ENCODE results near the gene WBP2. TPM values are rescaled to one million over a fixed set of nuclear protein-coding genes. Genes with fewer than 3 reads are reported as not detected.

Gene WBP2
- total RNA-seq (2012; rRNA removed), result 15.1 and 18.5 TPM in 2 replicates

GRCh38 chr17:75855310-75856061 is at the start of gene WBP2:
Gene WBP2, minus strand, starts transcription at chr17:75855335. Its CDS starts 38 bp downstream, at chr17:75855297.
- Histone ChIP-seq H3K9ac (ENCODE audit: low read depth, low read length) (peak within 1 kb of the TSS; percentile 91), H3K4me3 (ENCODE audit: low read length) (peak within 1 kb of the TSS; percentile 88), H3K27me3 (ENCODE audit: control insufficient read depth, insufficient read depth, low read length) (no peaks in the 10 kb centered on the region), H3K9me3 (replicated peaks; ENCODE audit: low read length) (no peaks in the 10 kb centered on the region), H3K4me1 (ENCODE audit: control insufficient read depth, insufficient read depth, low read length) (peaks cover 41% of the 10 kb centered on the region), H3K4me2 (ENCODE audit: low read length) (peak within 1 kb of the TSS; percentile 97), H3K36me3 (ENCODE audit: insufficient read depth, low read length) (no peaks in the 10 kb centered on the region)

- H3K9me3 ChIP-seq (replicated peaks; ENCODE audit: low read length), result no peaks in the 10 kb centered on the region
- no peak overlapping the region for H3K4me2 ChIP-seq (ENCODE audit: low read length)
- no peak overlapping the region for H3K4me3 ChIP-seq (ENCODE audit: low read length)
- H3K4me1 ChIP-seq (ENCODE audit: control insufficient read depth, insufficient read depth, low read length), result peaks cover 12% of the 10 kb centered on the region
- H3K27me3 ChIP-seq (ENCODE audit: control insufficient read depth, insufficient read depth, low read length), result no peaks in the 10 kb centered on the region
- peaks cover 45% of the 10 kb centered on the region for H3K36me3 ChIP-seq (ENCODE audit: insufficient read depth, low read length)
- H3K9ac ChIP-seq (ENCODE audit: low read depth, low read length), result no peak overlapping the region
These were observed 47.3 kb upstream of the WBP2 start for GRCh38 chr17:75902406-75902805.

- Histone ChIP-seq H3K9ac (ENCODE audit: low read depth, low read length) (no peak overlapping the region), H3K36me3 (ENCODE audit: insufficient read depth, low read length) (peaks cover 47% of the 10 kb centered on the region), H3K9me3 (replicated peaks; ENCODE audit: low read length) (no peaks in the 10 kb centered on the region), H3K4me2 (ENCODE audit: low read length) (no peak overlapping the region), H3K4me1 (ENCODE audit: control insufficient read depth, insufficient read depth, low read length) (peaks cover 17% of the 10 kb centered on the region), H3K4me3 (ENCODE audit: low read length) (no peak overlapping the region), H3K27me3 (ENCODE audit: control insufficient read depth, insufficient read depth, low read length) (no peaks in the 10 kb centered on the region)
These were observed 46.6 kb upstream of the WBP2 start for GRCh38 chr17:75901727-75902126.

- Histone ChIP-seq H3K27me3 (ENCODE audit: control insufficient read depth, insufficient read depth, low read length) (no peaks in the 10 kb centered on the region), H3K4me1 (ENCODE audit: control insufficient read depth, insufficient read depth, low read length) (peaks cover 17% of the 10 kb centered on the region), H3K4me2 (ENCODE audit: low read length) (no peak overlapping the region), H3K9me3 (replicated peaks; ENCODE audit: low read length) (no peaks in the 10 kb centered on the region), H3K4me3 (ENCODE audit: low read length) (no peak overlapping the region), H3K36me3 (ENCODE audit: insufficient read depth, low read length) (peaks cover 47% of the 10 kb centered on the region), H3K9ac (ENCODE audit: low read depth, low read length) (no peak overlapping the region)
These were observed 45.8 kb upstream of the WBP2 start for GRCh38 chr17:75900691-75901533.

GRCh38 chr17:75899767-75900468 is 44.8 kb upstream of the WBP2 start:
- peaks cover 47% of the 10 kb centered on the region for H3K36me3 ChIP-seq (ENCODE audit: insufficient read depth, low read length)
- H3K4me3 ChIP-seq (ENCODE audit: low read length), result no peak overlapping the region
- no peaks in the 10 kb centered on the region for H3K27me3 ChIP-seq (ENCODE audit: control insufficient read depth, insufficient read depth, low read length)
- H3K9me3 ChIP-seq (replicated peaks; ENCODE audit: low read length), result no peaks in the 10 kb centered on the region
- no peak overlapping the region for H3K4me2 ChIP-seq (ENCODE audit: low read length)
- H3K4me1 ChIP-seq (ENCODE audit: control insufficient read depth, insufficient read depth, low read length), result peaks cover 24% of the 10 kb centered on the region
- no peak overlapping the region for H3K9ac ChIP-seq (ENCODE audit: low read depth, low read length)

- H3K27me3 ChIP-seq (ENCODE audit: control insufficient read depth, insufficient read depth, low read length), result no peaks in the 10 kb centered on the region
- no peak overlapping the region for H3K4me3 ChIP-seq (ENCODE audit: low read length)
- H3K4me1 ChIP-seq (ENCODE audit: control insufficient read depth, insufficient read depth, low read length), result peaks cover 28% of the 10 kb centered on the region
- peaks cover 47% of the 10 kb centered on the region for H3K36me3 ChIP-seq (ENCODE audit: insufficient read depth, low read length)
- H3K9me3 ChIP-seq (replicated peaks; ENCODE audit: low read length), result no peaks in the 10 kb centered on the region
- H3K4me2 ChIP-seq (ENCODE audit: low read length), result no peak overlapping the region
- no peak overlapping the region for H3K9ac ChIP-seq (ENCODE audit: low read depth, low read length)
These were observed 44.2 kb upstream of the WBP2 start for GRCh38 chr17:75899353-75899752.

- Histone ChIP-seq H3K27me3 (ENCODE audit: control insufficient read depth, insufficient read depth, low read length) (no peaks in the 10 kb centered on the region), H3K4me3 (ENCODE audit: low read length) (no peak overlapping the region), H3K4me2 (ENCODE audit: low read length) (no peak overlapping the region), H3K9ac (ENCODE audit: low read depth, low read length) (no peak overlapping the region), H3K36me3 (ENCODE audit: insufficient read depth, low read length) (peaks cover 47% of the 10 kb centered on the region), H3K9me3 (replicated peaks; ENCODE audit: low read length) (no peaks in the 10 kb centered on the region), H3K4me1 (ENCODE audit: control insufficient read depth, insufficient read depth, low read length) (peaks cover 28% of the 10 kb centered on the region)
These were observed 43.7 kb upstream of the WBP2 start for GRCh38 chr17:75898791-75899190.

GRCh38 chr17:75898065-75898464 is 42.9 kb upstream of the WBP2 start:
- H3K4me3 ChIP-seq (ENCODE audit: low read length), result no peak overlapping the region
- H3K4me1 ChIP-seq (ENCODE audit: control insufficient read depth, insufficient read depth, low read length), result peaks cover 23% of the 10 kb centered on the region
- H3K9ac ChIP-seq (ENCODE audit: low read depth, low read length), result no peak overlapping the region
- peaks cover 47% of the 10 kb centered on the region for H3K36me3 ChIP-seq (ENCODE audit: insufficient read depth, low read length)
- no peak overlapping the region for H3K4me2 ChIP-seq (ENCODE audit: low read length)
- H3K9me3 ChIP-seq (replicated peaks; ENCODE audit: low read length), result no peaks in the 10 kb centered on the region
- no peaks in the 10 kb centered on the region for H3K27me3 ChIP-seq (ENCODE audit: control insufficient read depth, insufficient read depth, low read length)

- H3K36me3 ChIP-seq (ENCODE audit: insufficient read depth, low read length), result peaks cover 47% of the 10 kb centered on the region
- H3K9ac ChIP-seq (ENCODE audit: low read depth, low read length), result peak overlapping the region; percentile 95
- no peaks in the 10 kb centered on the region for H3K27me3 ChIP-seq (ENCODE audit: control insufficient read depth, insufficient read depth, low read length)
- H3K4me3 ChIP-seq (ENCODE audit: low read length), result peak overlapping the region; percentile 99
- H3K4me1 ChIP-seq (ENCODE audit: control insufficient read depth, insufficient read depth, low read length), result peaks cover 21% of the 10 kb centered on the region
- peak overlapping the region; percentile 78 for H3K4me2 ChIP-seq (ENCODE audit: low read length)
- no peaks in the 10 kb centered on the region for H3K9me3 ChIP-seq (replicated peaks; ENCODE audit: low read length)
These were observed 42.3 kb upstream of the WBP2 start for GRCh38 chr17:75897160-75898019.

- H3K4me2 ChIP-seq (ENCODE audit: low read length), result peak within 1 kb of the TSS; percentile 78
- H3K4me3 ChIP-seq (ENCODE audit: low read length), result peak within 1 kb of the TSS; percentile 99
- H3K9ac ChIP-seq (ENCODE audit: low read depth, low read length), result peak within 1 kb of the TSS; percentile 95
- H3K36me3 ChIP-seq (ENCODE audit: insufficient read depth, low read length), result peaks cover 47% of the 10 kb centered on the region
- no peaks in the 10 kb centered on the region for H3K9me3 ChIP-seq (replicated peaks; ENCODE audit: low read length)
- no peaks in the 10 kb centered on the region for H3K27me3 ChIP-seq (ENCODE audit: control insufficient read depth, insufficient read depth, low read length)
- H3K4me1 ChIP-seq (ENCODE audit: control insufficient read depth, insufficient read depth, low read length), result peaks cover 21% of the 10 kb centered on the region
These were observed 41.5 kb upstream of the WBP2 start, which contains the start of gene TRIM65 for GRCh38 chr17:75896415-75897159. Gene TRIM65, minus strand, starts transcription at chr17:75896951. Its CDS starts 14 bp downstream, at chr17:75896937.
